ENCODE measurements around the gene NRP2.

NRP2 gene

DNA sequence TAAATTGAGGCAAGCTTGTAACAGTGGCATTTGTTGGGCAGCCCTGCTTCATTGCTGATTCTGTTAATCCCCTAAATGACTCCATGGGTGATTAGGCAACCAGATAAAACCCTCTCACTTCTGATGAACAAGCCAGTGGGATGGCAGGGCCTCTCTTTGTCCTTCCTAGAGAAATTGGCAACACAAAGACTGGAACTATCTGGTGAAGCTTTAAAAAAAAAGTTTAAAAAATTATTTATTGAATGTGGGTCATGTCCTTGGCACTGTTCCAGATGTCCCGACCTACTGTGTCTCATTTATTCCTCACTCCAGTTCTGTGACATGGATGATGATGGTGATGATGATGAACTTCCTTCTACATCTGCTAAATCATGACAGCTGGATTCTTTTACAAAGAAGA, 30.8 kb downstream of the NRP2 start:
- DNase-seq: no peak

GRCh38 chr2:205714058-205714776, 31.9 kb downstream of the NRP2 start:
- no peak for DNase-seq

DNA sequence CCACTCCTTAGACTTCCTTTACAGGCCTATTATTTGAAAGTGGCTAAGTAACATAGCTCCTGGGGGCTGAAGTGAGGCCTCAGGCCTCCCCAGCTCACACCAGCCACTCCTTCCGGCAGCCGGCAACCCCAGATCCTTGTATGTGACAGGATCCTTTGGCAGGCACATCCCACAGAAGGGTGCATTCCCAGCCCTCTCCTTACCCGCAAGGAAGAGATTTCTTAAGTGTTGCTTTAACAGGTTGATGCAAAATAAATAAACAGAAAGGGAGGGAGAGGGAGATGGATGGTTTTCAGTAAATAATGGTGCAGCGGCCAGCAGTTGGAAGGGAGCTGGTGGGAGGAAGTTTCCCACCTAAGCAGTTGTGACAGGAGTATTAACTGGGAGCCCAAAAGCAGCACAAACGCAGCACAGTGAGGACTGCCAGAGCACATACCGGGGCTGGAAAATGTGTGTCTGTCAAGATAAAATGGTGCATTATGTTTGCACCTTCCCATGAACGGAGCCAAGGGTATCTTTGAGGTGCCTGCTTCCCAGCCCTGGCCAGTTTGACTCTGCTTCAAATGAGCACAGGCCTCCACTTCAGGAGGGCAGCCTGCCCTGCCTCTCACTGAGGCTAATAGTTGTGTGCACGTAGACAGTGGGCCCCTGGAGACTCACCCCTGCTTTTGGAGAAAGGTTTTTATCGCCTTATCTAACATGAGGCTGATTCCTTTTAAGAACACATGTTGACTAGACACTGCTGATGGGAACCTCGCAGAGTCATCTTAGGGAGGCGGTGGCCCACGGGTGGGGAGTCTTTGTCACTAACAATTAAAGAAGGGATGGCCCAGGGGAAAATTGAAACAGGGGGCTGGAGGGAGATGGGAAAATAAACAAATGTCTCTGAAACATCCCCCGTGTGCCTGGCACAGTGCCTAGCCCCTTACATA, 32.8 kb downstream of the NRP2 start:
- no peak for DNase-seq

DNA sequence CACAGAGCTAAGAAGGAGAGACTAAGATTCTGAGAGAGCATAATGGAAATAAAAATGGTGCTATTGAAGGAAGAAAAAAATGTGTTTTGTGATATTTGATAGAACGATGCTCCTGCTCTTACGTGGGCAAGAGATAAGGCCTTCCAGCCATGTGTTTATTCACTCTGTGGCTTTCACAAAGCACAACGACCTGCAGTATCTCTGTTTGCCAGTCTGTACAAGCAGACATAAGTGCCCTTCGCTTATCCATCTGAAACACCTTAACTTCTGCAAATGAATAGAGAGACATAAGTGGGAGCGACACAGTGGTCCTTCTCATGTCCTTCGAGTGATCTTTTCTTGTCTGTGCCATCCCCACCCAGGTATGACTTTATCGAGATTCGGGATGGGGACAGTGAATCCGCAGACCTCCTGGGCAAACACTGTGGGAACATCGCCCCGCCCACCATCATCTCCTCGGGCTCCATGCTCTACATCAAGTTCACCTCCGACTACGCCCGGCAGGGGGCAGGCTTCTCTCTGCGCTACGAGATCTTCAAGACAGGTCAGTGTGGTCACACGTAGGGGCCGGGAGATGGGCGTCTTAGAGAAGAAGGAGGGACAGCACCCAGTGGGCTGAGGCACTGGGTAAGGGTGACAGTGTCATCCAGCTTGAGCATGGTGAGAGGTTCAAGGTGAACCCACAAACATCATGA, 33.7 kb downstream of the NRP2 start:
- DNase-seq: no peak

DNA sequence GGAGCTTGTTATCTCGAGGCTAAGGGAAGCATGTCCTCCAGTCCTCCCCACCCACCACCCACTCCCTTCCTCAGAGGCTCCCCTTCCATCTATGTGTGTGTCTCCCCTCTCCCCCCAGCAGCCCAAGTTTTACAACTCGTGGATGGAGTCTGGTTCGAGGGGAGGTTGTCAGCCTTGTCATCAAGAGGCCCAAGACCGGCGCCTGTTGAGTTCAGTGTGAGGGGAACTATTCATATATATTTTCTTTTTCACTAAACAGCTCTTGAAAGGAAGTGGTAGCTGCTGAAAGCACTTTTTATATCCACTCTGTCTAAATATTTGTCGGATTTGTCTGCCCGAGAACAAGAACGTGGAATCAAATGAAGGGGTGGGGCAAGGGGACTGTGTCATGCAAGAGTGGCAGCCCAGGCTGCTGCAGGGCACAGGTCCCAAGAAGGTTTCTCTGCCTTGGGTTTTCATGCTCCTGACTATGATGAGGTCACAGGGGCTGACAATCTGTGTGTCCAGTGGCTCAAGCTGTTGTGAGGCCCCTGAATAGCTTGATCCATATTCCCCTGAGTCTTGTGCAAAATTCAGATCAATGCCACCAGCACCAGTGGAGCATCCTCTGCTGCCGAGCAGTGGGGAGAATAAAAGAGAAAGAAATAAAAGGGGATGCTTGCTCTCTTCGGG, 35.0 kb downstream of the NRP2 start:
- DNase-seq: no peak

GRCh38 chr2:205717999-205718398, 35.7 kb downstream of the NRP2 start:
- no peak for DNase-seq

GRCh38 chr2:205719847-205720246, 37.5 kb downstream of the NRP2 start:
- DNase-seq: no peak

DNA sequence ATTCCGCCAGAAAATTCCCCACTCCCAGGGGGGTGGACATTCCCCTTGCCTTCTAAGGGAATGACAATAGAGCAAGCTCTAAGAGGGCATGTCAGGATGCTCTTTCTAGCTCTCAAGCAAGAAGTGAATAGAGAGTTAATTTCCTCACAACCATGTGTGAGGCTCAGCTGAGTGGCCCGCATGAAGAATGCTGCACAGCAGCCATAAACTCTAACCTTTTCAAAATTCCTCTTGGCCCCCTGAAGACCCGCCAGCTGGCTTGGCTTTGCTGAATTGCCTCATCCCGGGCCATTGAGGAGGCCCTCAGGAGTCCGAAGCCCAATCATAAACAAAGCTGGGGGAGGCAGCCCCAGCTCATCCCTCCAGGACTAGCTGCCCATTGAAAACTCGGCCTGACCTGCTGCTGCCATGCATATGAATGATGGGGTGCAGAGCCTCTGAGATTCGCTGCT, 38.2 kb downstream of the NRP2 start:
- no peak for DNase-seq

GRCh38 chr2:205721057-205721449, 38.8 kb downstream of the NRP2 start:
- DNase-seq: no peak

DNA sequence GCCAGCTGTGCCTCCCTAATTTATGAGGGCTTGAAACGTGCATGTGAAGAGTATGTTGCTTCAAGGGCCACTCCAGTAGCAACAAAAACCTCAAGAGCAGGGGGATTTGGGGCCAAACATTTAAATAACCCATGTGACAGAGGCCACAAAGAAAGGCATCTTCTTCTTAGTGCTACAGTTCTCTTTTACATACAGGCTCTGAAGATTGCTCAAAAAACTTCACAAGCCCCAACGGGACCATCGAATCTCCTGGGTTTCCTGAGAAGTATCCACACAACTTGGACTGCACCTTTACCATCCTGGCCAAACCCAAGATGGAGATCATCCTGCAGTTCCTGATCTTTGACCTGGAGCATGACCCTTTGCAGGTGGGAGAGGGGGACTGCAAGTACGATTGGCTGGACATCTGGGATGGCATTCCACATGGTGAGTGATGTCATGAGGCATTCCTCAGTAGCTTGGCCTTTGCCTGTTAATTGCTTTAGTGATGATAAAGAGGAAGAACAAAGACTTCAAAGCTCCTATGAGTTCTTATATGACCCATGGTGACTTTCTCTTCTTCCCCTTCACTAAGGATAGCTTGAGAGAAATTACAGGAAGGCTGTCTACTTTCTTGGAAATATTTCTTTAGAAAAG, 40.1 kb downstream of the NRP2 start:
- no peak for DNase-seq

DNA sequence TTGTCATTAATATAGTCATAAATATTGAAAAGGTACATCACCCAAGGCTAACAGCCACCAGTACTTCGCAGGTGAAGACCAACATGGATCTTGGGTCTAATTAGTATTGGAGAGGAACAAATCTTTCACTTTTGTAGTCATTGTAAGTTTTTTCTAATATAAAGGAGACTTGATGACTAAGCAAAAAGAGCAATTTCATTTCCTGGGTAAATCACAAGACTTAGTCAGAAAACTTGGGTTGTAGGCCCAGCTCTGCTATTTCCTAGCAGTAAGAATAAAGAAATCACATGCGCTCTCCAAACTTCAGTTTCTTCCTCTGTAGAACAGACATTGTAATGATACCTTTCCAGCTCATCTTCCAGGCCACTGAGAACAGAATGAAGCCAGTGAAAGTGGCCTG, 40.9 kb downstream of the NRP2 start:
- DNase-seq: no peak

- DNase-seq: no peak
Observed at GRCh38 chr2:205725059-205725458, 42.8 kb downstream of the NRP2 start.

- DNase-seq: no peak
Observed at GRCh38 chr2:205726506-205726905, 44.2 kb downstream of the NRP2 start.

DNA sequence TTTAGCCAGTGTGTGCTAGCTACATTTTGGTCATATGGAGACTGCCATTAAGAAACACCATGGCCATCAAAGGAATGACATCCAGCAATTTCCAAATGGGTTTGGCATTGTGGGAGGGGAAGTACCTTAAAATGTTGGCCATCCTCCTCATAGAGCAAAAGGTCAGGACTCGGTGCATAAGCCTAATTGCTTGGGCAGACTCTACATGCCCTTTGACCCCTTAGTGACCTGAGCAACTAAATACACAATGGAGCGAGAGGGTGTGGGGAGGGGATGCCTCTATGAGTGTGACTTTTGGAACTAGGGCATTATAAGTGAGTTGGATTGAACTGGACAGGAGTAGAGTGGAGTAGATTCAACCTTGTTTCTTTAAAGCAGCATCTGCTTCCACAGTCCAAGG, 44.9 kb downstream of the NRP2 start:
- no peak for DNase-seq

DNA sequence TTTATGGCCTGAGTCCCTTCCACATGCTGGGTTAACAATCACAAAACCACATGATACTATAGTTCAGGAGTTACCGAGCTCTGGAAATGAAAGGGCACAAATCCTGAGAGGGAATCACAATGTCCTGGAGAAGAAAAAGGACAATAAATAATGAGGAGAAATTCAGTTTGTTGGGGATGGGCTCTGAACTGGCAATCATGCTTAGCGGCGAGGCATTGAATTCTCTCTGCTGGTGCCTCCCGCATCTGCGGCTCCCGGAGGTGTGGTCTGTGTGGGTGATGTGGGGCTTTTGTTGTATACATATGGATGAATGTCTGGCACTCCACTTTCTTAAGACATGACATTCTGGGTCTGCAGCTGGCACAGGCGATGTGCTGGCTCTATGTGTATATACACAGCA, 46.1 kb downstream of the NRP2 start:
- DNase-seq: no peak

GRCh38 chr2:205730191-205730590, 47.9 kb downstream of the NRP2 start:
- no peak for DNase-seq

DNA sequence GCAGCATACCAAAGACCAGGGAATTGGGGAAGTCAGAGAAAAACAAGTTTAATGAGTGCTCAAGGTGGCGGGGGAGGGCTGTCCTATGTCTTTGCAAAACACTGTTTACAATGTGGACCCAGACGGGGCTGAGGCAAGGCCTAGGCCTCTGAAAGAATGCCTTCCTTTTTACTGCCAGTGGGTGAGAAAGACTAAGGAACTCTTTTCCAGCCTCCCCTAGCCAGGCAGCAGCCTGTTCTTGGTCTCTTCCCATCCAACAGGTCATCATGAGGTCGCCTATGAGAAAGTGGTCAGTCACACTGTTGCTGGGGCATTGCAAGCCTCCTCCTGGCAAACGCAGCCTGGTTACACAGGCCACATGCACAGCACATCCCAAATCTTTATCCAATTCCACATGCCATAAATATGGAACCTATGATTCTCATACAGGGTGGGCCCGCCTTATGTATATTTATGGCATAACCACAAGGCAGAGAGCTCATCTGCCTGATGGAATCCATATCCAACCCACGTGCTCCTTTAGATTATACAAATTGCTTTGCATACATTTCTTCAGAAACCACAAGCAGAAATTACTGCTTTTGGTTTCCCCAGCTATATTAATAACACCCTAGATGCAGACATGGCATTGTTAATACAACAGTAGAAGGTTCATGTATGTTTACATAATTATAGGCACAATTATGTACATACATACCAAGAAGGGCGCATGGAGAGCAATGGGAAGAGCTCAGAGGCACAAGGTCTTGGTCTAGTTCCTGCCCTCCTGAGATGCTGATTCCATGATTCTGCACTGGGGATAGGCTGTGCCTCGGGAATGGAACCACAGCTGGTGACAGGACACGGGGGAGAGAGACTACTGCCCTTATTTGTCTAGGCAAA, 48.6 kb downstream of the NRP2 start:
- DNase-seq: no peak

- DNase-seq: no peak
Observed at GRCh38 chr2:205731583-205731981, 49.3 kb downstream of the NRP2 start.

- no peak for DNase-seq
Observed at GRCh38 chr2:205732314-205732713, 50.0 kb downstream of the NRP2 start.

GRCh38 chr2:205733082-205733481, 50.8 kb downstream of the NRP2 start:
- no peak for DNase-seq

DNA sequence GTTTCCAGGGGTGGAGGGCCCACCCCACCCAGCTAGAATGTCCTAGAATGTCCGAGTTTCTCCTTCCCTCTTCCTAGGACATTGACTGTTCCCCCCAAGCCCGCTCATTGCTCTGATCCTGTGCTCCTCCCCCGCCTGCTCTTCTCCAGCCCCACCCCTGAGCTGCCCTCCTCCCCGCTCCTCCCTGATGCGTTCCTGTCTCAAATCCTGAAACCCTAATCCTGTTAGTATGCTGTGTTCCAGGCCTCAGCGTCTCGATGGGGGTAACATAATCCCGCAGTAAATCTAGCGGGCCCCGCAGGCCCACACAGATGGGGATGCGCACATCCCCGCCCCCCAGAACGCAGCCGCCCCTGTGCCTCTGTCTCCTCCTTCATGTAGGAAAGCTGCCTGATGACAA, 51.3 kb downstream of the NRP2 start:
- no peak for DNase-seq

Data from hippocampal formation (tissue), 2 donors.